Adrenal gland (tissue), 5 donors: ENCODE measurements around the gene DGKG.

Experiments used
- CTCF ChIP-seq, 6 experiments: fragments of 450-650 bp in 4 of 6; fragments of 200-600 bp in 2 of 6; sonication (generic) in 1 of 6; IDR thresholded peaks; 1 replicate in 5 of 6; 2 replicates in 1 of 6; pipeline versions ENCODE4 v1.5.1 to v1.8.0; 2016 to 2021; ENCODE audit warnings: antibody characterized with exemption in 6 of 6, mild to moderate bottlenecking in 2 of 6, moderate library complexity in 1 of 6
- POLR2A ChIP-seq, 2 donors: fragments of 450-650 bp; IDR thresholded peaks; one replicate each; pipeline ENCODE4 v1.6.1; 2017; ENCODE audit warnings: antibody characterized with exemption in 2 of 2, mild to moderate bottlenecking in 2 of 2, moderate library complexity in 1 of 2
- donor health status: DM: no; HTN: no; CAD: no.

- no peak for TF ChIP-seq CTCF (IDR thresholded peaks at IDR 0.05)
- TF ChIP-seq POLR2A (IDR thresholded peaks at IDR 0.05): no peak
These were observed 240.8 kb downstream of the DGKG start for GRCh38 chr3:186121278-186121677.
